ENCODE results near the gene HINFP. TPM values are rescaled to one million over a fixed set of nuclear protein-coding genes. Genes with fewer than 3 reads are reported as not detected.

Gene HINFP
- polyA plus RNA-seq, 1 donor from 2014 or later: 50.0 TPM

DNA sequence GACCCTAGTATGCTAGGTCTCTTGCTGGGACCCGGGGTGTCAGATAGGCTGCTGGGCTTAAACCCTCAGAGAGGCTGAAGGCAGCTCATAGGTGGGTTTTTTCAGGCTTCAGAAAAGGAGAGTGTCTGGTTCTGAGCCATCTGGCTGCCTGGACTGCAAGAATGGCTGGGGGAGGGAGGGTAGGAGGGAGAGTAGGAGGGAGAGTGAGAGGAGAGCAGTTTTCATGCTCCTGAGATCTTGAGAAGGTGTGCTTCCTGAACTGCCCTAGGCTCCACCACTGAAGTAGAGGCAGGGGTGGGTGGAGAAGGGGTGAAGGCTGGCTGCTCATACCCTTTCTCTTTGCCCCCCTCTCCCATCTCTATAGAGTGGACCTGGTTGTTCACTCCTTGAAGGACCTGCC lies 32.1 kb upstream of the HINFP start:
- Histone ChIP-seq H3K27me3 (ENCODE audit: insufficient read depth, low read depth, low read length) (no peaks in the 10 kb centered on the region), H3K9ac (ENCODE audit: low read length) (no peak overlapping the region), H3K9me3 (ENCODE audit: low read length) (no peaks in the 10 kb centered on the region), H3K27ac (ENCODE audit: low read length) (no peak overlapping the region), H3K36me3 (ENCODE audit: insufficient read depth, low read length) (no peaks in the 10 kb centered on the region), H3K4me2 (ENCODE audit: low read length) (no peak overlapping the region), H3K4me3 (ENCODE audit: low read length) (no peak overlapping the region), H2AFZ (ENCODE audit: low read depth, low read length) (no peak overlapping the region), H4K20me1 (ENCODE audit: insufficient read depth) (no peaks in the 10 kb centered on the region), H3K79me2 (replicated peaks; ENCODE audit: insufficient read depth, low read length) (peaks cover 26% of the 10 kb centered on the region), H3K9me2 (ENCODE audit: insufficient read depth, low read length) (no peaks in the 10 kb centered on the region), H3F3A (ENCODE audit: insufficient read depth, low read length, poor library complexity, severe bottlenecking) (peaks cover 4% of the 10 kb centered on the region)
- no peak for TF ChIP-seq EP300 (conservative IDR thresholded peaks at IDR 0.05; ENCODE audit: poor library complexity, severe bottlenecking)
- TF ChIP-seq CTCF (IDR thresholded peaks at IDR 0.05; ENCODE audit: poor library complexity, severe bottlenecking): no peak
- TF ChIP-seq POLR2AphosphoS5 (IDR thresholded peaks at IDR 0.05): no peak
- TF ChIP-seq, protein P1, sequence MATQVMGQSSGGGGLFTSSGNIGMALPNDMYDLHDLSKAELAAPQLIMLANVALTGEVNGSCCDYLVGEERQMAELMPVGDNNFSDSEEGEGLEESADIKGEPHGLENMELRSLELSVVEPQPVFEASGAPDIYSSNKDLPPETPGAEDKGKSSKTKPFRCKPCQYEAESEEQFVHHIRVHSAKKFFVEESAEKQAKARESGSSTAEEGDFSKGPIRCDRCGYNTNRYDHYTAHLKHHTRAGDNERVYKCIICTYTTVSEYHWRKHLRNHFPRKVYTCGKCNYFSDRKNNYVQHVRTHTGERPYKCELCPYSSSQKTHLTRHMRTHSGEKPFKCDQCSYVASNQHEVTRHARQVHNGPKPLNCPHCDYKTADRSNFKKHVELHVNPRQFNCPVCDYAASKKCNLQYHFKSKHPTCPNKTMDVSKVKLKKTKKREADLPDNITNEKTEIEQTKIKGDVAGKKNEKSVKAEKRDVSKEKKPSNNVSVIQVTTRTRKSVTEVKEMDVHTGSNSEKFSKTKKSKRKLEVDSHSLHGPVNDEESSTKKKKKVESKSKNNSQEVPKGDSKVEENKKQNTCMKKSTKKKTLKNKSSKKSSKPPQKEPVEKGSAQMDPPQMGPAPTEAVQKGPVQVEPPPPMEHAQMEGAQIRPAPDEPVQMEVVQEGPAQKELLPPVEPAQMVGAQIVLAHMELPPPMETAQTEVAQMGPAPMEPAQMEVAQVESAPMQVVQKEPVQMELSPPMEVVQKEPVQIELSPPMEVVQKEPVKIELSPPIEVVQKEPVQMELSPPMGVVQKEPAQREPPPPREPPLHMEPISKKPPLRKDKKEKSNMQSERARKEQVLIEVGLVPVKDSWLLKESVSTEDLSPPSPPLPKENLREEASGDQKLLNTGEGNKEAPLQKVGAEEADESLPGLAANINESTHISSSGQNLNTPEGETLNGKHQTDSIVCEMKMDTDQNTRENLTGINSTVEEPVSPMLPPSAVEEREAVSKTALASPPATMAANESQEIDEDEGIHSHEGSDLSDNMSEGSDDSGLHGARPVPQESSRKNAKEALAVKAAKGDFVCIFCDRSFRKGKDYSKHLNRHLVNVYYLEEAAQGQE (IDR thresholded peaks at IDR 0.05; ENCODE audit: borderline replicate concordance): no peak
- no peak for TF ChIP-seq SMC3 (conservative IDR thresholded peaks at IDR 0.05; ENCODE audit: poor library complexity)
- no peak for TF ChIP-seq EZH2 (IDR thresholded peaks at IDR 0.05; ENCODE audit: borderline replicate concordance, insufficient read depth, low read length, poor library complexity, severe bottlenecking)
- no peak for TF ChIP-seq MXI1 (conservative IDR thresholded peaks at IDR 0.05; ENCODE audit: poor library complexity, severe bottlenecking)
- TF ChIP-seq RAD21 (conservative IDR thresholded peaks at IDR 0.05): no peak
- TF ChIP-seq TAF1 (IDR thresholded peaks at IDR 0.05; ENCODE audit: low read depth): no peak

DNA sequence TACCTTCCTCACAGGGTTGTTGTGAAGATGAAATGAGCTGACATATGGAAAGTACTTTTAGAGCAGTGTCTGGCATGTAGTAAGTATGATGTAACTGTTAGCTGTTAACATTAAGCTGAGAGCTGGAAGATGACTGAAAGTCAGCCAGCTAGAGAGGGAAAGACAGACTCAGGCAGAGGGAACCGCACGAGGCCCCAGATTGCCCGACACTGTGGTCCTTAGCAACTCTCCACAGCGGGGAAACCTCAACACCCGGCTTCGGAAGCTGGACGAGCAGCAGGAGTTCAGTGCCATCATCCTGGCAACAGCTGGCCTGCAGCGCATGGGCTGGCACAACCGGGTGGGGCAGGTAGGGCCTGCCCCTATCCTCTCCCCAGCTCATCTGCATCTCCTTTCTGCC lies 30.2 kb upstream of the HINFP start:
- no peaks in the 10 kb centered on the region for H3F3A ChIP-seq (ENCODE audit: insufficient read depth, low read length, poor library complexity, severe bottlenecking)
- no peaks in the 10 kb centered on the region for H3K36me3 ChIP-seq (ENCODE audit: insufficient read depth, low read length)
- H3K4me3 ChIP-seq (ENCODE audit: low read length): no peak overlapping the region
- no peak overlapping the region for H2AFZ ChIP-seq (ENCODE audit: low read depth, low read length)
- TF ChIP-seq EP300 (conservative IDR thresholded peaks at IDR 0.05; ENCODE audit: poor library complexity, severe bottlenecking) (no peak), SMC3 (conservative IDR thresholded peaks at IDR 0.05; ENCODE audit: poor library complexity) (no peak), RAD21 (conservative IDR thresholded peaks at IDR 0.05) (no peak), EZH2 (IDR thresholded peaks at IDR 0.05; ENCODE audit: borderline replicate concordance, insufficient read depth, low read length, poor library complexity, severe bottlenecking) (no peak), CTCF (IDR thresholded peaks at IDR 0.05; ENCODE audit: poor library complexity, severe bottlenecking) (no peak), POLR2AphosphoS5 (IDR thresholded peaks at IDR 0.05) (no peak), MXI1 (conservative IDR thresholded peaks at IDR 0.05; ENCODE audit: poor library complexity, severe bottlenecking) (no peak), TAF1 (IDR thresholded peaks at IDR 0.05; ENCODE audit: low read depth) (no peak)
- TF ChIP-seq, protein P1 (IDR thresholded peaks at IDR 0.05; ENCODE audit: borderline replicate concordance): no peak
- no peaks in the 10 kb centered on the region for H3K27me3 ChIP-seq (ENCODE audit: insufficient read depth, low read depth, low read length)
- H3K27ac ChIP-seq (ENCODE audit: low read length): no peak overlapping the region
- H3K9me3 ChIP-seq (ENCODE audit: low read length): no peaks in the 10 kb centered on the region
- no peak overlapping the region for H3K9ac ChIP-seq (ENCODE audit: low read length)
- no peaks in the 10 kb centered on the region for H4K20me1 ChIP-seq (ENCODE audit: insufficient read depth)
- no peaks in the 10 kb centered on the region for H3K9me2 ChIP-seq (ENCODE audit: insufficient read depth, low read length)
- H3K79me2 ChIP-seq (replicated peaks; ENCODE audit: insufficient read depth, low read length): peaks cover 23% of the 10 kb centered on the region
- no peak overlapping the region for H3K4me2 ChIP-seq (ENCODE audit: low read length)
